ENCODE results near the gene OPA1.
"Not testable (repeated sequence)": the region's sequence is repeated elsewhere in the genome, so short reads cannot be mapped to it uniquely, and the experiment has no call there.

- not testable (repeated sequence) for TF ChIP-seq BORCS8-MEF2B (CRISPR knock-in tag; IDR thresholded peaks at IDR 0.05); EZH2 (conservative IDR thresholded peaks at IDR 0.05; ENCODE audit: low read depth, low read length); ZNF720 (CRISPR knock-in tag; IDR thresholded peaks at IDR 0.05); CTCF (CRISPR knock-in tag; IDR thresholded peaks at IDR 0.05); FOXP1 (IDR thresholded peaks at IDR 0.05); FOXP1 (CRISPR knock-in tag; IDR thresholded peaks at IDR 0.05)
Measured at GRCh38 chr3:193610516-193610915, 17.5 kb downstream of the OPA1 start.
